Testis (tissue), 3 donors: ENCODE data around the gene SFMBT1. TPM values are rescaled to one million over a fixed set of nuclear protein-coding genes. Genes with fewer than 3 reads are reported as not detected.

ENCODE experiments used
- DNase-seq: peaks from one replicate; pipeline ENCODE4 v3.0.0-alpha.2; 2019
- H3K27ac ChIP-seq, 2 donors: fragments of 200-600 bp; sonication (generic); one replicate each; pipeline ENCODE4 v1.5.1; 2019
- H3K27me3 ChIP-seq: fragments of 200-600 bp; sonication (generic); one replicate; pipeline ENCODE4 v1.5.1; 2019
- H3K36me3 ChIP-seq: fragments of 200-600 bp; sonication (generic); one replicate; pipeline ENCODE4 v1.5.1; 2017; ENCODE audit warnings: low read depth; ENCODE audit errors: missing control alignments
- H3K4me1 ChIP-seq: fragments of 200-600 bp; sonication (generic); one replicate; pipeline ENCODE4 v1.5.1; 2019
- H3K4me3 ChIP-seq, 2 donors: fragments of 200-600 bp; sonication (generic); one replicate each; pipeline ENCODE4 v1.5.1; 2017 to 2019
- H3K9me3 ChIP-seq: fragments of 200-600 bp; sonication (generic); one replicate; pipeline ENCODE4 v1.5.1; 2017
- POLR2A ChIP-seq: fragments of 450-650 bp; IDR thresholded peaks from one replicate; pipeline ENCODE4 v1.6.1; 2017; ENCODE audit warnings: antibody characterized with exemption, mild to moderate bottlenecking, moderate library complexity
- WGBS, 2 donors: methylation state at CpG; one replicate each; pipeline ENCODE4 v1.1.5; 2018; 5-methylcytosine and 5-hydroxymethylcytosine counted together
- intact Hi-C: fragments of 100-400 bp; cut with DNase I; formaldehyde crosslinking; loops from one replicate; pipeline ENCODE4 v1.15.1; 2023; ENCODE audit warnings: low total_unique reads
- polyA plus RNA-seq: library from polyadenylated mRNA; stranded (reverse); fragments of 350-450 nt; fragmentation: Illumina TruSeq; extraction: RNeasy Lipid Tissue Mini Kit (QIAGEN cat#74804); gene quantifications from one replicate; pipeline ENCODE4 v1.2.3, GENCODE V29; 2014; ENCODE audit warnings: low read depth, low replicate concordance; ENCODE audit not compliant: insufficient read depth
- total RNA-seq, 2 donors: library from RNA; depleted of rRNA; stranded (reverse); fragments of >200 nt; gene quantifications; one replicate each; pipeline ENCODE4 v1.2.3, GENCODE V29; 2016
- TF ChIP-seq, protein P1 (sequence below), 3 experiments: fragments of 450-650 bp in 2 of 3; fragments of 200-600 bp in 1 of 3; sonication (generic) in 1 of 3; IDR thresholded peaks; one replicate each; pipeline ENCODE4 v1.5.1; 2016 to 2019; ENCODE audit warnings: antibody characterized with exemption in 3 of 3, mild to moderate bottlenecking in 2 of 3, moderate library complexity in 1 of 3

The SFMBT1 gene
- total and polyA plus RNA-seq, 3 donors from 2014 or later = 82.4 to 158 (median 143) TPM

DNA sequence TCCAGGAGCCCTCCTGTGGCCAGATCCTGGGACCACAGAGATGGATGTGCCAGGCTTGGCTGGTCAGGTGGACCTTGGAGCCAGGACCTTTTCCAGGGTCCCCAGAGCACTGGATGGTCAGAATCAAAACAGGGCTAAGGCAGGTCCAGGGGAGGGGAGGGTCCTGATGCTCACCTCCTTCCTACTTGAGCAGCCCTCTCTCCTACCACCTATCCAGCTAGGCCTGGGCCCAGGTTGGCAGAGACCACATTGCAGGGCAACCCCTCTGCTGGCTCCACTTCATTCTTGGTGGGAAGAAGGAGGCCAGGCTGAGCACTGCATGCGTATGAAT is 28.5 kb upstream of the SFMBT1 start:
- peaks cover 12% of the 10 kb centered on the region for H3K4me1 ChIP-seq
- no peaks in the 10 kb centered on the region for H3K9me3 ChIP-seq
- no peak for DNase-seq
- H3K4me3 ChIP-seq = no peak overlapping the region
- TF ChIP-seq, protein P1, sequence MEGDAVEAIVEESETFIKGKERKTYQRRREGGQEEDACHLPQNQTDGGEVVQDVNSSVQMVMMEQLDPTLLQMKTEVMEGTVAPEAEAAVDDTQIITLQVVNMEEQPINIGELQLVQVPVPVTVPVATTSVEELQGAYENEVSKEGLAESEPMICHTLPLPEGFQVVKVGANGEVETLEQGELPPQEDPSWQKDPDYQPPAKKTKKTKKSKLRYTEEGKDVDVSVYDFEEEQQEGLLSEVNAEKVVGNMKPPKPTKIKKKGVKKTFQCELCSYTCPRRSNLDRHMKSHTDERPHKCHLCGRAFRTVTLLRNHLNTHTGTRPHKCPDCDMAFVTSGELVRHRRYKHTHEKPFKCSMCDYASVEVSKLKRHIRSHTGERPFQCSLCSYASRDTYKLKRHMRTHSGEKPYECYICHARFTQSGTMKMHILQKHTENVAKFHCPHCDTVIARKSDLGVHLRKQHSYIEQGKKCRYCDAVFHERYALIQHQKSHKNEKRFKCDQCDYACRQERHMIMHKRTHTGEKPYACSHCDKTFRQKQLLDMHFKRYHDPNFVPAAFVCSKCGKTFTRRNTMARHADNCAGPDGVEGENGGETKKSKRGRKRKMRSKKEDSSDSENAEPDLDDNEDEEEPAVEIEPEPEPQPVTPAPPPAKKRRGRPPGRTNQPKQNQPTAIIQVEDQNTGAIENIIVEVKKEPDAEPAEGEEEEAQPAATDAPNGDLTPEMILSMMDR (IDR thresholded peaks at IDR 0.05) = no peak
- no peak for TF ChIP-seq POLR2A
- no peaks in the 10 kb centered on the region for H3K36me3 ChIP-seq
- no peaks in the 10 kb centered on the region for H3K27me3 ChIP-seq
- no peak overlapping the region for H3K27ac ChIP-seq
- 83 to 88% methylated on average over 1 of the region's 1 CpG for WGBS, 2 donors
- intact Hi-C loops = no loop called here

DNA sequence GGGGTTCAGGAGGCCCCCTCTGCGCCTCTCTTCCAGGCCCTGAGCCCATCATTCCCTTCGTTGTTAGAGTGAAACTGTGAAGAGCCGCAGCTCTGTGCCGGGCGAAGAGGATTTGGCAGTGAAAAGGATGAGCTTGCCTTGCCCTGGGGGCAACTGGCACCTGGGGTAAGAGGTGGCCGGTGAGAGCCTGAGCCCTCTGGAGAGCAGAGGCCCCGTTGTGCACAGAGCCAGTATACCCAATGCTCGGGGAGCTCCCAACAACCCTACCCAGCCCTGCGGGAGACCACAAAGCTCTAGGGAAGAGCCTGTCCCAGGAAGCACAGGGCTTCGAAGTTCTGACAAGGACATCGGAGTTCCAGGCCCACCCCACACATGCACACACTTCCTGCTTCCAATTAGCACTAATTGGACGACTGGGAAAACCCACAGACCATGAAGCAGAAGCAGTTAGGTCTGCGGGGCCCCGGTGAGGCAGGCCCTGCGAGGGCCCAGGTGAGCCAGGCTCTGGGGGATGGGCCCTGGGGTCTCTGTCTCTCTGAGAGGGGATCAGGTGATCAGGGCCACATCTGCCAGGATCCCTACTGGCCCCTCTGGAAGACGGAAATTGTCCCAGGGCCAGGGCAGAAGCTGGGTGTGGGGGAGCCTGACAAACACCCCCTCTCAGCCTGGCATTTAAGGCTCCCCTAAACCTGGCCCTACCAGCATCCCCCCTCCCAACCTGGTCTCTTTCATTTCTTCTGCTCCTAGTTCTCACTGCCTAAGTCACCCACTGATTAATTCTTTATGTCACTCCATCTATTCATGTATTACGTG is 27.9 kb upstream of the SFMBT1 start:
- TF ChIP-seq, protein P1 (IDR thresholded peaks at IDR 0.05) = no peak
- TF ChIP-seq POLR2A = no peak
- Histone ChIP-seq H3K27ac (no peak overlapping the region), H3K27me3 (no peaks in the 10 kb centered on the region), H3K36me3 (no peaks in the 10 kb centered on the region), H3K4me3 (peak overlapping the region in 1 of 2 donors; percentile 72), H3K9me3 (no peaks in the 10 kb centered on the region), H3K4me1 (peaks cover 12% of the 10 kb centered on the region)
- intact Hi-C loops = no loop called here
- WGBS, 2 donors = 47 to 63% methylated on average over 10 to 17 of the region's 17 CpGs
- no peak for DNase-seq

DNA sequence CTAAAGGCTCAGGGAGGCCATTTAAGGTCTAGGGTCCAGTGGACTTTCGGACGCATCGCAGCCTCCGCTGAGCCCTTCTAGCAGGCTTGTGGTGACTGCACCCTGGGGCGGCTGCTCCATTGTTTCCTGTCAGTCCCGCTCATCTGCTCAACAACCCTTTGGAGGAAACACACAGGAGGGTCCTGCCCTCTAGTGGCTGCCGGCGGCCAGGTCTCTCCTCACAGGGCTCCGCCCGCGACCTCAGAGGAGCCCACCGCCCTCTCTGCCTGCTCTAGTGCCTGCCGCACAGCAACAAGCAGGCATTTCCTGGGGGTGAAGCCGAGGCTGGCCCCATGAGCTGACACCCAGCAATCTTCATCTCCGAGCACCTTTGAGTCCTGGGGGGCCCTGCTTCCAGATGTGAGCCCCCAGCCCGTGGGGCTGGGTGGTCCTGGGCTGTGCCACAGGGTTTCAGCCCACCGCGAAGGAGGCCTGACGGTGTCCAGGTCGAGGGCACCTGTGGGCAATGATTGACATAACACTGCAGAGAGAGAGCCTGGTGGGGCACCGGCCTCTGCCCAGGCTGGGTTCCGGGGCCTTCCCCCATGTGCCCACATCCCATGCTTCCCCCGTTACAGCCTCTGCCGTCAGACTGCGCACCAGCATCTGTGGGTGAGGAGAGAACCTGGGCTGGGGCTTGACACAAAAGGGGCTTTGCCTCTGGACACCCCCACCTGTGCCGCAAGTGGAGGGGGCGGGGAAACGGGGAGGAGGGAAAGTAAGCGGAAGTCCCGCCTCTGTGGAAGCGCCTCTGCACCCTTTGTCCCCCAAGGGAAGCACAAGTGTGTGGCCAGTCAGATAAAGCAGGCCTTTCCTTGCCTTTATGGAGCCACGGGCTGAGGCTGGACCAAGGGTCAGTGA is 27.0 kb upstream of the SFMBT1 start:
- peak overlapping the region in 1 of 2 donors; percentile 18 for H3K27ac ChIP-seq
- intact Hi-C loops = no loop called here
- H3K9me3 ChIP-seq = no peaks in the 10 kb centered on the region
- peak; percentile 86 for DNase-seq
- H3K27me3 ChIP-seq = no peaks in the 10 kb centered on the region
- H3K4me3 ChIP-seq = peak overlapping the region; percentile 56 to 72
- WGBS, 2 donors = 1 to 4% methylated on average over 12 to 26 of the region's 32 CpGs
- TF ChIP-seq POLR2A = no peak
- TF ChIP-seq, protein P1 (IDR thresholded peaks at IDR 0.05) = peak; percentile 81 to 88 (median 83)
- peaks cover 12% of the 10 kb centered on the region for H3K4me1 ChIP-seq
- H3K36me3 ChIP-seq = no peaks in the 10 kb centered on the region

DNA sequence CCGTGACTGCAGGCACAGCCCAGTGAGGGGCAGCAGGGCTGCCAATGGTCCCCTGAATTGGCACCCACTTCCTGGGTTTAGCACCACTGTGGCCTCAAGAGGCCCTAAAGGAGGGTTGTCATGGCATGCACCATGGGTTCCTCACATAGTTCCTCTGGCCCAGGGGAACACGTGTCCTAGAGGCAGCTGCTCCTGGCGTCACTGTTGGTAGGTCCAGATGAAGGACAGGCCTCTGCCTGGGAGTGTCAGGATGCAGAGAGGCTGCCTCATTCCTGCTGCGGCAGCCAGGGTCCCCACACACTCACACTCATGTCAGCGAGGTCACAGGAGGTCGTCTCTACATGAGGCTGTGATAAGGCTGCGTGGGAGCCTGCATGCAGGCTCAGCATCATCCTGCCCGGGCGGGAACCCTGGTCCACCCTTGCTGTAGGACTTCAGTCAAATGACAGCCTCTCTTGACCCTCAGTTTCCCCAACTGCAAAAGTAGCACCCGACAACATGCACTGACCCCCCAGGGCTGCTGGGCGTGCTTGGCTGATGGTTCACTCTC is 26.1 kb upstream of the SFMBT1 start:
- intact Hi-C loops = no loop called here
- Histone ChIP-seq H3K4me3 (no peak overlapping the region), H3K27me3 (no peaks in the 10 kb centered on the region), H3K27ac (no peak overlapping the region), H3K4me1 (peaks cover 12% of the 10 kb centered on the region), H3K9me3 (no peaks in the 10 kb centered on the region), H3K36me3 (no peaks in the 10 kb centered on the region)
- TF ChIP-seq, protein P1 (IDR thresholded peaks at IDR 0.05) = no peak
- TF ChIP-seq POLR2A = no peak
- WGBS, 2 donors = 59 to 64% methylated on average over 5 to 11 of the region's 11 CpGs
- DNase-seq = no peak
